Astrocyte of the cerebellum (primary cell): ENCODE measurements around the gene MAMLD1.

Experiments
- DNase-seq: peaks from one replicate; pipeline ENCODE4 v3.0.0-alpha.2; 2011; ENCODE audit warnings: low read depth
- H3K4me3 ChIP-seq: 2 replicates; pipeline ENCODE4 v1.5.1; 2011; ENCODE audit warnings: mild to moderate bottlenecking, low read depth, low read length, moderate library complexity
- CTCF ChIP-seq: IDR thresholded peaks from 2 replicates; pipeline ENCODE4 v1.5.1; 2012; ENCODE audit warnings: low read length, low read depth, moderate library complexity, mild to moderate bottlenecking; ENCODE audit errors: missing control alignments
- in situ Hi-C: cut with HindIII; loops from 2 replicates; pipeline ENCODE4 v1.10.0; 2017; ENCODE audit warnings: low sequenced_read_pairs

MAMLD1 gene

GRCh38 chrX:150465881-150466775 lies 103.0 kb downstream of the MAMLD1 start:
- no peak overlapping the region for H3K4me3 ChIP-seq
- in situ Hi-C loops = no loop called here
- TF ChIP-seq CTCF = no peak
- DNase-seq = no peak

GRCh38 chrX:150472306-150472705 lies 109.2 kb downstream of the MAMLD1 start:
- TF ChIP-seq CTCF = no peak
- in situ Hi-C loops = no loop called here
- H3K4me3 ChIP-seq = no peak overlapping the region
- no peak for DNase-seq

GRCh38 chrX:150473371-150473770 lies 110.3 kb downstream of the MAMLD1 start:
- in situ Hi-C loops = no loop called here
- DNase-seq = no peak
- no peak overlapping the region for H3K4me3 ChIP-seq
- no peak for TF ChIP-seq CTCF

GRCh38 chrX:150475461-150475860 lies 112.3 kb downstream of the MAMLD1 start:
- no peak for TF ChIP-seq CTCF
- no peak overlapping the region for H3K4me3 ChIP-seq
- in situ Hi-C loops = no loop called here
- no peak for DNase-seq

GRCh38 chrX:150476164-150476699 lies 113.1 kb downstream of the MAMLD1 start:
- in situ Hi-C loops = no loop called here
- TF ChIP-seq CTCF = no peak
- DNase-seq = peak; percentile 5
- no peak overlapping the region for H3K4me3 ChIP-seq

GRCh38 chrX:150477371-150477770 lies 114.3 kb downstream of the MAMLD1 start:
- no peak for DNase-seq
- TF ChIP-seq CTCF = no peak
- H3K4me3 ChIP-seq = no peak overlapping the region
- in situ Hi-C loops = no loop called here
